ENCODE results near the gene ASB1.

DNA sequence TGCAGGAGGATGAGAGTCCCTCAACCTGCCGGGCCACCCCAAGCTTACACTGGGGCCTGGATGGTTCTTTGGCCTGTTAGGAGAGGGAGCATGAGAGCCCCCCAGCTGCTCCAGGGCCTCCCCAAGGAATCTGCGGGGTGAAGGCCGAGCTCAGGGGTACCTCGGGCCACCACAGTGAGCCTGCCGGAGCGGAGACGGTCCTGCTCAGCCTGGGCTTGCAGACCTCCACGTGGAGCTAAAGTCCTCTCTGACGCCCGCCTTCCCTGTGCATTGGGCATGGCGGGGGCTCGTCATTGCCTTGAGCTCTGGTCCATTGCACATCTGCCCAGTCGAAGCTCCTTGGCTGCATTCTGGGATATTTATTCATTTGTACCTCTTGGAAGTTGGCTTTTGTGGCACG is 62.7 kb downstream of the ASB1 start:
- no peak for TF ChIP-seq EZH2 (IDR thresholded peaks at IDR 0.05; ENCODE audit: low read length)
- TF ChIP-seq, protein P1, sequence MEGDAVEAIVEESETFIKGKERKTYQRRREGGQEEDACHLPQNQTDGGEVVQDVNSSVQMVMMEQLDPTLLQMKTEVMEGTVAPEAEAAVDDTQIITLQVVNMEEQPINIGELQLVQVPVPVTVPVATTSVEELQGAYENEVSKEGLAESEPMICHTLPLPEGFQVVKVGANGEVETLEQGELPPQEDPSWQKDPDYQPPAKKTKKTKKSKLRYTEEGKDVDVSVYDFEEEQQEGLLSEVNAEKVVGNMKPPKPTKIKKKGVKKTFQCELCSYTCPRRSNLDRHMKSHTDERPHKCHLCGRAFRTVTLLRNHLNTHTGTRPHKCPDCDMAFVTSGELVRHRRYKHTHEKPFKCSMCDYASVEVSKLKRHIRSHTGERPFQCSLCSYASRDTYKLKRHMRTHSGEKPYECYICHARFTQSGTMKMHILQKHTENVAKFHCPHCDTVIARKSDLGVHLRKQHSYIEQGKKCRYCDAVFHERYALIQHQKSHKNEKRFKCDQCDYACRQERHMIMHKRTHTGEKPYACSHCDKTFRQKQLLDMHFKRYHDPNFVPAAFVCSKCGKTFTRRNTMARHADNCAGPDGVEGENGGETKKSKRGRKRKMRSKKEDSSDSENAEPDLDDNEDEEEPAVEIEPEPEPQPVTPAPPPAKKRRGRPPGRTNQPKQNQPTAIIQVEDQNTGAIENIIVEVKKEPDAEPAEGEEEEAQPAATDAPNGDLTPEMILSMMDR (optimal IDR thresholded peaks at IDR 0.05 in 1 of 3, IDR thresholded peaks at IDR 0.05 in 1 of 3, conservative IDR thresholded peaks at IDR 0.05 in 1 of 3; ENCODE audit: extremely low read depth in 1 of 3, insufficient read depth in 2 of 3, low read length in 3 of 3) = no peak

Data from keratinocyte (primary cell).